ENCODE measurements around the gene SUN2.

The SUN2 gene

GRCh38 chr22:38719196-38719595 lies 36.6 kb downstream of the SUN2 start:
- H2AFZ ChIP-seq (ENCODE audit: low read depth) = no peak overlapping the region
- no peak overlapping the region for H3K4me3 ChIP-seq (IDR thresholded peaks at IDR 0.05; ENCODE audit: insufficient read depth, low read depth, low read length)
- peaks cover 13% of the 10 kb centered on the region; the same call in 1 of the 2 replicates for H3K79me2 ChIP-seq (ENCODE audit: insufficient read depth, low read depth)
- H3K27ac ChIP-seq = no peak overlapping the region
- no peak overlapping the region for H3K4me2 ChIP-seq
- H4K20me1 ChIP-seq (ENCODE audit: insufficient read depth) = no peaks in the 10 kb centered on the region
- H3K9ac ChIP-seq = no peak overlapping the region
- H3K36me3 ChIP-seq (ENCODE audit: insufficient read depth) = peaks cover 3% of the 10 kb centered on the region; the same call in 1 of the 2 replicates
- H3K27me3 ChIP-seq (ENCODE audit: insufficient read depth, low read depth) = no peaks in the 10 kb centered on the region
- TF ChIP-seq CTCF (conservative IDR thresholded peaks at IDR 0.05; ENCODE audit: low read depth, low read length) = no peak
- no peaks in the 10 kb centered on the region for H3K4me1 ChIP-seq (ENCODE audit: low read depth, poor library complexity, severe bottlenecking)

- H3K27ac ChIP-seq = no peak overlapping the region
- H3K79me2 ChIP-seq (ENCODE audit: insufficient read depth, low read depth) = peaks cover 20% of the 10 kb centered on the region; the same call in 1 of the 2 replicates
- no peak overlapping the region for H3K4me3 ChIP-seq (IDR thresholded peaks at IDR 0.05; ENCODE audit: insufficient read depth, low read depth, low read length)
- H3K36me3 ChIP-seq (ENCODE audit: insufficient read depth) = no peaks in the 10 kb centered on the region
- H4K20me1 ChIP-seq (ENCODE audit: insufficient read depth) = no peaks in the 10 kb centered on the region
- no peak overlapping the region for H3K4me2 ChIP-seq
- H3K27me3 ChIP-seq (ENCODE audit: insufficient read depth, low read depth) = no peaks in the 10 kb centered on the region
- no peak overlapping the region for H3K9ac ChIP-seq
- no peak for TF ChIP-seq CTCF (conservative IDR thresholded peaks at IDR 0.05; ENCODE audit: low read depth, low read length)
- no peak overlapping the region for H2AFZ ChIP-seq (ENCODE audit: low read depth)
- no peaks in the 10 kb centered on the region for H3K4me1 ChIP-seq (ENCODE audit: low read depth, poor library complexity, severe bottlenecking)
These were observed 37.4 kb downstream of the SUN2 start for GRCh38 chr22:38718414-38718813.

DNA sequence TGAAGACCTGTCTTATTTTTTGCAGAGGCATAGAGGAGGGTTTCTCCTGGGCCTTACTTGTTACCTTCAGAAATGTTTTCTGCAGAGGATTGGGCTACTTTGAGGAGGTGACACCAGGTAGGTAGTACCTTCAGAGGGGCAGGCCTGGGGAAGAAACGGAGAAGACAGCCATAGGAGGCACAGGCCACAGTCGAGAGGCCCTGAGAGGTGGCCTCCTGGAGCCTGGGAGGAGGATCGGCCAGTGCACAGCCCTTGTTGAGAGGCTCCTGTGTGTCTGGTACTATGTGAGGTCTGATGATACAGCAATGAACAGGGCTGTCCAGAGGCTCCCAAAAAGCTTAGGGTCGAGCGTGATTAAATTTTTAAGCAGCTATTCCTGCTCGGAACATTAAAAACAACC lies 38.6 kb downstream of the SUN2 start:
- H3K79me2 ChIP-seq (ENCODE audit: insufficient read depth, low read depth) = peaks cover 30% of the 10 kb centered on the region; the same call in 1 of the 2 replicates
- no peak overlapping the region for H3K4me2 ChIP-seq
- H3K27me3 ChIP-seq (ENCODE audit: insufficient read depth, low read depth) = no peaks in the 10 kb centered on the region
- no peak overlapping the region for H3K4me3 ChIP-seq (IDR thresholded peaks at IDR 0.05; ENCODE audit: insufficient read depth, low read depth, low read length)
- H3K36me3 ChIP-seq (ENCODE audit: insufficient read depth) = no peaks in the 10 kb centered on the region
- no peak overlapping the region for H3K9ac ChIP-seq
- H3K4me1 ChIP-seq (ENCODE audit: low read depth, poor library complexity, severe bottlenecking) = no peaks in the 10 kb centered on the region
- no peak overlapping the region for H3K27ac ChIP-seq
- H4K20me1 ChIP-seq (ENCODE audit: insufficient read depth) = no peaks in the 10 kb centered on the region
- no peak overlapping the region for H2AFZ ChIP-seq (ENCODE audit: low read depth)
- no peak for TF ChIP-seq CTCF (conservative IDR thresholded peaks at IDR 0.05; ENCODE audit: low read depth, low read length)

- Histone ChIP-seq H3K36me3 (ENCODE audit: insufficient read depth) (no peaks in the 10 kb centered on the region), H3K27ac (no peak overlapping the region), H2AFZ (ENCODE audit: low read depth) (no peak overlapping the region), H4K20me1 (ENCODE audit: insufficient read depth) (no peaks in the 10 kb centered on the region), H3K4me2 (no peak overlapping the region), H3K9ac (no peak overlapping the region), H3K27me3 (ENCODE audit: insufficient read depth, low read depth) (no peaks in the 10 kb centered on the region), H3K79me2 (ENCODE audit: insufficient read depth, low read depth) (peaks cover 34% of the 10 kb centered on the region; the same call in 1 of the 2 replicates), H3K4me1 (ENCODE audit: low read depth, poor library complexity, severe bottlenecking) (no peaks in the 10 kb centered on the region), H3K4me3 (IDR thresholded peaks at IDR 0.05; ENCODE audit: insufficient read depth, low read depth, low read length) (no peak overlapping the region)
- no peak for TF ChIP-seq CTCF (conservative IDR thresholded peaks at IDR 0.05; ENCODE audit: low read depth, low read length)
These were observed 39.0 kb downstream of the SUN2 start for GRCh38 chr22:38716826-38717225.
